Hindlimb muscle (tissue), 1 donor: ENCODE data around the gene CGN. TPM values are rescaled to one million over a fixed set of nuclear protein-coding genes. Genes with fewer than 3 reads are reported as not detected.
A peak's percentile ranks its signal among the peaks of the same experiment; 100 is the strongest.

ENCODE experiments used
- DNase-seq: peaks from one replicate; pipeline ENCODE4 v3.0.0-alpha.2; 2013
- polyA plus RNA-seq: library from polyadenylated mRNA; unstranded; fragments of 120-200 nt; gene quantifications from one replicate; pipeline ENCODE4 v1.2.1, GENCODE V29; 2013; ENCODE audit not compliant: insufficient read length

CGN gene
- polyA plus RNA-seq, 1 donor = 0.58 TPM

DNA sequence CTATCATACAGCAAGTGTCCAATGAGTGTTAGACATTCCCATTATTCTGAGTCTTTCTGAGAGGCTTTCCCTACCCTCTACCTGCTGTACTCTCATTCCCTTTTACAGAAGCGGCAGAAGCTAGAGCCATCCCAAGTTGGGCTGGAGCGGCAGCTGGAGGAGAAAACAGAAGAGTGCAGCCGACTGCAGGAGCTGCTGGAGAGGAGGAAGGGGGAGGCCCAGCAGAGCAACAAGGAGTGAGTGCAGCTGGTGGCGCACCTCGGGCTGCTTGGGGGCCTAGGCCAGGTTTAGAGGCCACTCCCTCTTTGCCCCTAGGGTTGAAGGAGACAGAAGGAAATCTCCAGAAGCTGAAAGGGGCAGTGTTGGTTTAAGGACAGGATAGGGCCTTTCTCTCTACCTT, 12.1 kb downstream of the CGN start:
- no peak for DNase-seq

DNA sequence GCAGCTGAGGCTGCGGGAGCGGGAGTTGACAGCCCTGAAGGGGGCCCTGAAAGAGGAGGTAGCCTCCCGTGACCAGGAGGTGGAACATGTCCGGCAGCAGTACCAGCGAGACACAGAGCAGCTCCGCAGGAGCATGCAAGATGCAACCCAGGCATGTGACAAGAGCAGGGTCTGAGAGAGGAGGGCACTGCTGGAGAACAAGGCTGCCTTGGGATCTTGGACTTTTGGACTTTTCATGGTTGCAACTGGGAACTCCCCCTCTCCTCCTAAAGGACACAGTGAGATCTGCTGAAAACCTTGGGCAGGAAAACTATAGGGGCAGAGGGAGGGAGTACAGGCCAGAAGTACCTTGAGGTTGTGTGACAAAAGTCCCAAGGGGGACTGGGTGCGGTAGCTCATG, 13.5 kb downstream of the CGN start:
- DNase-seq = no peak

GRCh38 chr1:151526735-151527525, 15.7 kb downstream of the CGN start:
- peak; percentile 62 for DNase-seq

DNA sequence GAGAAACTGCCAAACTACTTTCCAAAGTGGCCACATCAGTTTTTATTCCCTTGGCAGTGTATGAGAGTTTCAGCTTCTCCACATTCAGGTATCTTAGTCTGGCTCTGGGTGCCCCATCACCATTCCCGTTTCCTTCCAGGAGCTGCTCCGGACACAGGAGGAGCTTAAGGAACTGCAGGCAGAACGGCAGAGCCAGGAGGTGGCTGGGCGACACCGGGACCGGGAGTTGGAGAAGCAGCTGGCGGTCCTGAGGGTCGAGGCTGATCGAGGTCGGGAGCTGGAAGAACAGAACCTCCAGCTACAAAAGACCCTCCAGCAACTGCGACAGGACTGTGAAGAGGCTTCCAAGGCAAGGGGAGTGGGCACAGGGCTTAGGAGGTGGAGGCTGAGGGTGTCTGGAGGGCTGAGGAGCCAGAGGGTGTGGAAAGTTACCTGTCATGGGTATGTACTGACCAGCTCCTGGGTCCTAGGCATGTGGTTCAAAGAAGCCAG, 18.1 kb downstream of the CGN start:
- no peak for DNase-seq

DNA sequence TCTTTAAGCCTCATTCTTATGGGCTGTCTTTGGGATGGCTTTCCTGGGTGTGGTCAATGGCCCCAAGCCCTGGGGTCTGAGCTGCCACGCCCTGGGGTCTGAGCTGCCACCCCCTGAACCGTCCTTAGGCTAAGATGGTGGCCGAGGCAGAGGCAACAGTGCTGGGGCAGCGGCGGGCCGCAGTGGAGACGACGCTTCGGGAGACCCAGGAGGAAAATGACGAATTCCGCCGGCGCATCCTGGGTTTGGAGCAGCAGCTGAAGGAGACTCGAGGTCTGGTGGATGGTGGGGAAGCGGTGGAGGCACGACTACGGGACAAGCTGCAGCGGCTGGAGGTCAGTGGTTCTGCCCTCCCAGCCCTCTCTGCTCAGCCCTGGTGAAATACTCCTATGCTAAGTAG, 18.6 kb downstream of the CGN start:
- DNase-seq = no peak

DNA sequence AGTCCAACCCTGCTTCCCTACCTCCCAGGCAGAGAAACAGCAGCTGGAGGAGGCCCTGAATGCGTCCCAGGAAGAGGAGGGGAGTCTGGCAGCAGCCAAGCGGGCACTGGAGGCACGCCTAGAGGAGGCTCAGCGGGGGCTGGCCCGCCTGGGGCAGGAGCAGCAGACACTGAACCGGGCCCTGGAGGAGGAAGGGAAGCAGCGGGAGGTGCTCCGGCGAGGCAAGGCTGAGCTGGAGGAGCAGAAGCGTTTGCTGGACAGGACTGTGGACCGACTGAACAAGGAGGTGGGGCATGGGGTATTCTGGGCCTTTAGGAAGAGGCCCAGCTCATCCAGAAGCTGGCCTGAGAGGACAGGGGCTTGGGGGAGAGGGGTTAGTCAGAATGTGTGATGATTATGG, 19.3 kb downstream of the CGN start:
- no peak for DNase-seq

GRCh38 chr1:151533870-151534269, 22.7 kb downstream of the CGN start:
- DNase-seq = no peak

- peak; percentile 62 for DNase-seq
These were observed 23.6 kb downstream of the CGN start for GRCh38 chr1:151534662-151535278.

GRCh38 chr1:151535326-151536271, 24.4 kb downstream of the CGN start:
- DNase-seq = no peak

- DNase-seq = no peak
These were observed 25.3 kb downstream of the CGN start for GRCh38 chr1:151536499-151536898.

GRCh38 chr1:151537112-151537511, 25.9 kb downstream of the CGN start:
- no peak for DNase-seq

- DNase-seq = peak; percentile 72
These were observed 28.3 kb downstream of the CGN start for GRCh38 chr1:151539321-151540020.

GRCh38 chr1:151540021-151540981, 29.1 kb downstream of the CGN start, which contains the start of gene TUFT1:
TUFT1 (plus strand) TSS chr1:151540309; CDS start chr1:151540367, 58 bp downstream.
- DNase-seq = peak; percentile 92

DNA sequence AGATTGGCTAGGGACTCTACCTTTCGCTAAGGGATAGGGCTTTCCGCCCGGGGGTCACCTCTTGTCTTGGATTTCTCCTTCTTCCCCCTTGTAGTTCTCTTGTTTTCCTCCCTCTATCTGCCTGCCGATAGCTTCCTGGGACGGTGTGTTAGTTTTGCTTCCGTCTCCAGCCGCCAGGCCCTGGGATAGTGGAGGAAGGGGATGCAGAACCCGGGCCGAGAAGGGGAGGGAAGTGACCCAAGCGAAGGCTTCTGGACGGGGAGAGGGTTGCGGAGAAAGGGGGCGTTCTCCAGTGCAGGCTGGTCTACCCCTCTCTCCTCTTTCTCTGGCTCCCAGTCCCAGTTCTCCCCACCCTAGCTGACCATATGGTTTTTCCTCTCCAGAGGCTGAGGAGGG, 29.8 kb downstream of the CGN start:
- DNase-seq = no peak

GRCh38 chr1:151541752-151542151, 30.6 kb downstream of the CGN start:
- no peak for DNase-seq

DNA sequence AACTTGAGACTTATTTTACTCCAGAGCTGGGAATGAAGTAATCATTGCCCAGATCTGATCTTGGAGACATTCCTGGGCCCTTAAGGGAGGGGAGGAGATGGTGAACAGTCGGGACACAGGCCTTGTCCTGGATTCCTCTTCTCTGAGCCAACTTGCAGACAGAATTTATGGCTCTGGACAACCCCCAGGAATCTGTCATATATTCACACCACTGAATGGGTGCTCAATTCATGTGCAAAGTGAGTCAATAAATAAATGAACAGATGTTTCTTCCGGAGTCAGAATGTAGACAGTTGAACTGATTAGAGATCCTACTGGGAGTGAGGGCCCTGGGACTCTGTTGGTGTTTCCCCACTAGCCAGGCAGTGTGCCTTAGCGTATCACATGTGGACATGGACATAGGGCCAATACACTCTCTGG, 31.5 kb downstream of the CGN start:
- DNase-seq = no peak

DNA sequence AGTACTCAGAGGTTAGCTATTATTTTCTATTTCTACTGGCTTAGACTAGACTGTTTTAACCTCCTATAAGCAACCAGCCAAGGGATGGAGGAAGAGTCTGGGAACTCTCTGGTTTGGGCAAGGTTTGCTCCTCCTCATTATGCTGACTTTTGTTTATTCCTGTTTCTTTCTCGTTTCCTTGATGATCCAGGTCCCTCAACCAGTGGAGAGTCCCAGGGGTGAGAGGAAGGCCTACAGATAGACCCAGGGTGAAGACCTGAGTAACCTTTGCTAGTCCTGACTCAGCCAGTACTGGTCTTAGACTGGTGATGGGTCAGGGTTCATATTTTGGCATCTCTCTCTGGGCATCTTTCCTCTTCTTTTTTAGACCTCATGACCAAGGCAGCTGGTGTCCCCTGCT, 34.4 kb downstream of the CGN start:
- no peak for DNase-seq

GRCh38 chr1:151546011-151546925, 35.1 kb downstream of the CGN start:
- DNase-seq = no peak

DNA sequence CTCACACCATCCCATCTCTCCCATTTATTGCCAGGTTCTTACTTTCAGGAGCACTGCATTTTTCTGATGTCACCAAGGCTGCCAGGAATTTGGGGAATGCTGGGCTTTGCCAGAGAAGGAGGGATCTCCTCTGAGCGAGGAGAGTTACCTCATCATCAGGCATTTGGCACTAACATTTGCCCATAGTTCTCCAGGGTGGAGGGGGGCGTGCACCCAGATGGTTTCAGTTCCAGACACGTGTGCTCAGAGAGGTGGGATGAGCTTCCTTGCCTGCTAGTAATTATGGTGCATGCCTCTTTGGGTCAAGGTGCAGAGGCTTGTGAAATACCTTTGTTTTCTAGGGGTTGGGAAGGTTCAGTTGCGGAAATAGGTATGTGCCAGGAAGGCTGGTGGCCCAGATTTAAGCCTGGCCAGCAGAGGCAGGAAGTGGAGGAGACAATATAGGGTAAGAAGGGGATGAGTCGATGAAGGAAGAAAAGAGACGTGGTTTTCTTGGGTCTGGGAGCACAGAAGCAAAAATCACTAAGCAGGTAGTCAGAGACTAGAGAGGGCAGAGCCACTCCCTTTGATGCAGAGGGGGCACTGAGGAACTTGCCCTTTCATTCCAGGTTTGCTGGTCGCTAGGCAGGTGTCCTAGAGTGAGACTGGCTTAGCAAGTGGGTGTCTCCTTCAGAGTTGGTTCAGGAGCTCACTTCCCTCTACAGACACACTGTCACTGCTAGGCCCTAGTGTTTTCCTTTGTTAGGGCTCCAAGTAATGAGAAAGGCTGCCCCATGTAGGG, 36.1 kb downstream of the CGN start:
- peak; percentile 37 for DNase-seq
